NT2/D1 (cell line): ENCODE data around the gene IKBIP.

Source experiments
- SUZ12 ChIP-seq: IDR thresholded peaks from 2 replicates; pipeline ENCODE4 v1.6.1; 2011; ENCODE audit not compliant: insufficient read length, insufficient read depth; ENCODE audit errors: extremely low read depth
- YY1 ChIP-seq: IDR thresholded peaks from 2 replicates; pipeline ENCODE4 v1.6.1; 2011; ENCODE audit not compliant: insufficient read length, insufficient read depth
- ZNF274 ChIP-seq: IDR thresholded peaks from 2 replicates; pipeline ENCODE4 v1.6.1; 2011; ENCODE audit warnings: mild to moderate bottlenecking, low read depth, low read length

- no peak for TF ChIP-seq SUZ12
- TF ChIP-seq ZNF274, result no peak
- no peak for TF ChIP-seq YY1
Observed at GRCh38 chr12:98582093-98582492, 62.5 kb downstream of the IKBIP start.
